MM.1S (cell line): ENCODE results near the gene WDR62.

ENCODE experiments used
- DNase-seq: peaks from one replicate; pipeline ENCODE4 v3.0.0-alpha.2; 2015
- H2AFZ ChIP-seq: fragments of 300-600 bp; sonication (generic); 2 replicates; pipeline ENCODE4 v1.6.0; 2016; ENCODE audit warnings: antibody characterized with exemption, low read length
- H3F3A ChIP-seq: fragments of 300-600 bp; sonication (generic); 2 replicates; pipeline ENCODE4 v1.6.1; 2016; ENCODE audit warnings: mild to moderate bottlenecking, antibody characterized with exemption, low read length, moderate library complexity, mixed read lengths; ENCODE audit not compliant: insufficient read depth
- H3K27ac ChIP-seq: fragments of 300-600 bp; sonication (generic); 2 replicates; pipeline ENCODE4 v1.5.1; 2016; ENCODE audit warnings: mild to moderate bottlenecking, low read length
- H3K27me3 ChIP-seq: fragments of 300-600 bp; sonication (generic); replicated peaks from 2 replicates; pipeline ENCODE4 v1.6.0; 2016; ENCODE audit warnings: low read length; ENCODE audit not compliant: insufficient read depth
- H3K36me3 ChIP-seq: fragments of 300-600 bp; sonication (generic); replicated peaks from 2 replicates; pipeline ENCODE4 v1.6.1; 2016; ENCODE audit warnings: mild to moderate bottlenecking, low read length, mixed read lengths; ENCODE audit not compliant: insufficient read depth
- H3K4me1 ChIP-seq: fragments of 300-600 bp; sonication (generic); 2 replicates; pipeline ENCODE4 v1.6.1; 2016; ENCODE audit warnings: low read length, mixed read lengths
- H3K4me2 ChIP-seq: fragments of 300-600 bp; sonication (generic); 2 replicates; pipeline ENCODE4 v1.6.0; 2016; ENCODE audit warnings: low read depth, low read length
- H3K4me3 ChIP-seq: fragments of 300-600 bp; sonication (generic); 2 replicates; pipeline ENCODE4 v1.5.1; 2016; ENCODE audit warnings: low read length, mixed read lengths
- H3K79me2 ChIP-seq: fragments of 300-600 bp; sonication (generic); 2 replicates; pipeline ENCODE4 v1.6.1; 2016; ENCODE audit warnings: mixed run types, low read length, mixed read lengths
- H3K9ac ChIP-seq: fragments of 300-600 bp; sonication (generic); 2 replicates; pipeline ENCODE4 v1.6.1; 2016; ENCODE audit warnings: low read length, mixed read lengths
- H3K9me2 ChIP-seq: fragments of 300-600 bp; sonication (generic); replicated peaks from 2 replicates; pipeline ENCODE4 v1.6.1; 2016; ENCODE audit warnings: mild to moderate bottlenecking, low read length, mixed read lengths; ENCODE audit not compliant: insufficient read depth
- H3K9me3 ChIP-seq: fragments of 300-600 bp; sonication (generic); replicated peaks from 2 replicates; pipeline ENCODE4 v1.6.1; 2016; ENCODE audit warnings: mild to moderate bottlenecking, low read length, mixed read lengths; ENCODE audit not compliant: insufficient read depth
- H4K20me1 ChIP-seq: fragments of 300-600 bp; sonication (generic); 2 replicates; pipeline ENCODE4 v1.6.1; 2016; ENCODE audit warnings: mild to moderate bottlenecking, low read length, moderate library complexity, mixed read lengths; ENCODE audit not compliant: insufficient read depth
- CTCF ChIP-seq: fragments of 300-600 bp; sonication (generic); IDR thresholded peaks from 2 replicates; pipeline ENCODE4 v1.5.1; 2016; ENCODE audit warnings: antibody characterized with exemption, low read length, mixed read lengths
- EZH2 ChIP-seq: fragments of 300-600 bp; sonication (generic); optimal IDR thresholded peaks from 2 replicates; pipeline ENCODE3; 2017; ENCODE audit warnings: low read depth, mild to moderate bottlenecking, antibody characterized with exemption, low read length, mixed read lengths
- EZH2phosphoT487 ChIP-seq: fragments of 300-600 bp; sonication (generic); IDR thresholded peaks from 2 replicates; pipeline ENCODE4 v1.6.1; 2018; ENCODE audit warnings: antibody characterized with exemption, low read length

The WDR62 gene

GRCh38 chr19:36009220-36009619 is 45.5 kb upstream of the WDR62 start:
- no peak overlapping the region for H3K27ac ChIP-seq
- H3K9ac ChIP-seq = no peak overlapping the region
- no peaks in the 10 kb centered on the region for H3K27me3 ChIP-seq
- H2AFZ ChIP-seq = no peak overlapping the region
- no peaks in the 10 kb centered on the region for H3F3A ChIP-seq
- no peaks in the 10 kb centered on the region for H3K36me3 ChIP-seq
- H3K79me2 ChIP-seq = peaks cover 9% of the 10 kb centered on the region
- no peak for TF ChIP-seq EZH2phosphoT487
- peak; percentile 31 for DNase-seq
- H3K4me3 ChIP-seq = no peak overlapping the region
- H3K4me1 ChIP-seq = no peaks in the 10 kb centered on the region
- H3K9me2 ChIP-seq = no peaks in the 10 kb centered on the region
- peak overlapping the region; percentile 29; the same call in 1 of the 2 replicates for H3K4me2 ChIP-seq
- no peaks in the 10 kb centered on the region for H4K20me1 ChIP-seq
- H3K9me3 ChIP-seq = no peaks in the 10 kb centered on the region

GRCh38 chr19:36009633-36010379 is 44.9 kb upstream of the WDR62 start:
- no peak overlapping the region for H3K9ac ChIP-seq
- H3K4me1 ChIP-seq = peaks cover 1% of the 10 kb centered on the region
- H3K4me2 ChIP-seq = peak overlapping the region; percentile 29; the same call in 1 of the 2 replicates

GRCh38 chr19:36010402-36010801 is 44.3 kb upstream of the WDR62 start:
- H3K9me3 ChIP-seq = no peaks in the 10 kb centered on the region
- H3K27me3 ChIP-seq = no peaks in the 10 kb centered on the region
- H3K9me2 ChIP-seq = no peaks in the 10 kb centered on the region
- H3K27ac ChIP-seq = no peak overlapping the region
- no peak overlapping the region for H3K4me2 ChIP-seq
- H3K4me3 ChIP-seq = no peak overlapping the region
- peaks cover 17% of the 10 kb centered on the region for H3K79me2 ChIP-seq
- H3F3A ChIP-seq = no peaks in the 10 kb centered on the region
- TF ChIP-seq EZH2 = no peak
- TF ChIP-seq CTCF = no peak
- no peak for TF ChIP-seq EZH2phosphoT487
- peaks cover 5% of the 10 kb centered on the region for H3K4me1 ChIP-seq
- no peaks in the 10 kb centered on the region for H4K20me1 ChIP-seq
- DNase-seq = no peak
- no peak overlapping the region for H2AFZ ChIP-seq
- no peak overlapping the region for H3K9ac ChIP-seq
- no peaks in the 10 kb centered on the region for H3K36me3 ChIP-seq

More at GRCh38 chr19:36009633-36010379, 44.9 kb upstream of the WDR62 start:
- Histone ChIP-seq H3K27me3 (no peaks in the 10 kb centered on the region), H3K27ac (no peak overlapping the region), H3K4me3 (no peak overlapping the region), H3K79me2 (peaks cover 12% of the 10 kb centered on the region), H3K36me3 (no peaks in the 10 kb centered on the region), H4K20me1 (no peaks in the 10 kb centered on the region), H3F3A (no peaks in the 10 kb centered on the region), H3K9me3 (no peaks in the 10 kb centered on the region), H2AFZ (no peak overlapping the region), H3K9me2 (no peaks in the 10 kb centered on the region)
- no peak for TF ChIP-seq EZH2
- TF ChIP-seq EZH2phosphoT487 = no peak
- TF ChIP-seq CTCF = no peak
- no peak for DNase-seq
